Activated CD8-positive, alpha-beta memory T cell treated with anti-CD3 and anti-CD28 coated beads, Interleukin-2, amount 50 U/mL, for 4 hours (primary cell): ENCODE data around the gene KPNA2.
"Not testable (repeated sequence)": the region's sequence is repeated elsewhere in the genome, so short reads cannot be mapped to it uniquely, and the experiment has no call there.

ENCODE experiments used
- DNase-seq: peaks from one replicate; pipeline ENCODE4 v3.0.0-alpha.2; 2020

Gene KPNA2

GRCh38 chr17:68020409-68020756 is 15.2 kb upstream of the KPNA2 start:
- no peak for DNase-seq

GRCh38 chr17:68020791-68021190 is 14.7 kb upstream of the KPNA2 start:
- not testable (repeated sequence) for DNase-seq

- no peak for DNase-seq
Measured at GRCh38 chr17:68021963-68022362, 13.6 kb upstream of the KPNA2 start.

GRCh38 chr17:68022547-68022946 is 13.0 kb upstream of the KPNA2 start:
- DNase-seq: not testable (repeated sequence)

GRCh38 chr17:68029512-68030215 is 5.9 kb upstream of the KPNA2 start:
- DNase-seq: no peak

- DNase-seq: no peak
Measured at GRCh38 chr17:68033636-68034451, 1.7 kb upstream of the KPNA2 start.

- DNase-seq: no peak
Measured at GRCh38 chr17:68034452-68034776, 1.1 kb upstream of the KPNA2 start.

GRCh38 chr17:68035131-68035522 is 408 bp upstream of the KPNA2 start:
- peak; percentile 86 for DNase-seq

- no peak for DNase-seq
Measured at GRCh38 chr17:68036304-68037147, 991 bp downstream of the KPNA2 start.

GRCh38 chr17:68047153-68047846 is 11.8 kb downstream of the KPNA2 start:
- no peak for DNase-seq

- DNase-seq: not testable (repeated sequence)
Measured at GRCh38 chr17:68047890-68048542, 12.5 kb downstream of the KPNA2 start.

- no peak for DNase-seq
Measured at GRCh38 chr17:68048996-68049395, 13.5 kb downstream of the KPNA2 start.

GRCh38 chr17:68049812-68050437 is 14.4 kb downstream of the KPNA2 start:
- not testable (repeated sequence) for DNase-seq

- not testable (repeated sequence) for DNase-seq
Measured at GRCh38 chr17:68051321-68052312, 16.1 kb downstream of the KPNA2 start.

GRCh38 chr17:68052810-68053209 is 17.3 kb downstream of the KPNA2 start:
- DNase-seq: no peak

- no peak for DNase-seq
Measured at GRCh38 chr17:68053231-68054013, 17.9 kb downstream of the KPNA2 start.

- no peak for DNase-seq
Measured at GRCh38 chr17:68054296-68054900, 18.9 kb downstream of the KPNA2 start.

GRCh38 chr17:68057531-68057952 is 22.0 kb downstream of the KPNA2 start:
- DNase-seq: peak; percentile 50

- no peak for DNase-seq
Measured at GRCh38 chr17:68060336-68060735, 24.8 kb downstream of the KPNA2 start.
